Esophagus muscularis mucosa (tissue), 4 donors: ENCODE data around the gene MT1G. TPM values are rescaled to one million over a fixed set of nuclear protein-coding genes. Genes with fewer than 3 reads are reported as not detected.

Source experiments
- DNase-seq: peaks from one replicate; pipeline ENCODE4 v3.0.0-alpha.2; 2017; ENCODE audit errors: extremely low spot score
- H3K27ac ChIP-seq, 4 donors: fragments of 200-600 bp; sonication (generic); replicated peaks in 1 of 4; 1 replicate in 3 of 4; 2 replicates in 1 of 4; pipeline ENCODE4 v1.5.1; 2016 to 2019; ENCODE audit warnings: mild to moderate bottlenecking in 1 of 4
- H3K27me3 ChIP-seq, 4 donors: fragments of 200-600 bp; sonication (generic); one replicate each; pipeline versions ENCODE4 v1.5.1 to v1.6.0; 2016 to 2019
- H3K36me3 ChIP-seq, 4 donors: fragments of 200-600 bp; sonication (generic); one replicate each; pipeline ENCODE4 v1.5.1; 2016 to 2019
- H3K4me1 ChIP-seq, 4 donors: fragments of 200-600 bp; sonication (generic); one replicate each; pipeline ENCODE4 v1.5.1; 2016 to 2019
- H3K4me3 ChIP-seq, 4 donors: fragments of 200-600 bp; sonication (generic); 1 replicate in 2 of 4; 2 replicates in 2 of 4; pipeline ENCODE4 v1.5.1; 2016 to 2019; ENCODE audit warnings: mild to moderate bottlenecking in 4 of 4, moderate library complexity in 1 of 4
- H3K9me3 ChIP-seq, 4 donors: fragments of 200-600 bp; sonication (generic); 1 replicate in 3 of 4; 2 replicates in 1 of 4; pipeline ENCODE4 v1.5.1; 2016 to 2019
- CTCF ChIP-seq, 3 experiments: fragments of 200-600 bp in 2 of 3; fragments of 450-650 bp in 1 of 3; sonication (generic) in 2 of 3; IDR thresholded peaks; one replicate each; pipeline ENCODE4 v1.5.1; 2017 to 2019; ENCODE audit warnings: antibody characterized with exemption in 3 of 3, mild to moderate bottlenecking in 2 of 3, moderate library complexity in 1 of 3
- EP300 ChIP-seq: sonication (generic); formaldehyde crosslinking; IDR thresholded peaks from one replicate; pipeline ENCODE4 v1.6.1; 2017; ENCODE audit warnings: antibody characterized with exemption
- POLR2A ChIP-seq: fragments of 450-650 bp; IDR thresholded peaks from one replicate; pipeline ENCODE4 v1.6.1; 2017; ENCODE audit warnings: antibody characterized with exemption, moderate library complexity, mild to moderate bottlenecking, low read depth
- POLR2AphosphoS5 ChIP-seq, 2 donors: sonication (generic); formaldehyde crosslinking; IDR thresholded peaks; one replicate each; pipeline ENCODE4 v1.6.1; 2017; ENCODE audit warnings: antibody characterized with exemption in 2 of 2
- WGBS: methylation state at CpG from one replicate; pipeline ENCODE4 v1.1.5; 2018; 5-methylcytosine and 5-hydroxymethylcytosine counted together
- intact Hi-C: fragments of 100-400 bp; cut with DNase I; formaldehyde crosslinking; loops from one replicate; pipeline ENCODE4 v1.15.1; 2023
- total RNA-seq, 4 donors: library from RNA; depleted of rRNA; stranded (reverse); fragments of >200 nt; gene quantifications; one replicate each; pipeline versions ENCODE4 v1.1.0 to v1.2.1, GENCODE V29; 2016

The MT1G gene
- total RNA-seq, 4 donors from 2014 or later: 4.9 to 59.0 (median 19.0) TPM; not detected in 1

- no peak overlapping the region for H3K27ac ChIP-seq
- H3K36me3 ChIP-seq: no peaks in the 10 kb centered on the region
- H3K27me3 ChIP-seq: peaks cover 0 to 29% (median 3%) of the 10 kb centered on the region in 4 donors
- H3K4me1 ChIP-seq: peaks cover 13 to 58% (median 50%) of the 10 kb centered on the region in 4 donors
- no peaks in the 10 kb centered on the region for H3K9me3 ChIP-seq
- no peak for DNase-seq
- H3K4me3 ChIP-seq: no peak overlapping the region
- WGBS: 92% methylated on average over 3 of the region's 3 CpGs
- TF ChIP-seq POLR2AphosphoS5 (IDR thresholded peaks at IDR 0.05): no peak
- TF ChIP-seq CTCF (IDR thresholded peaks at IDR 0.05): no peak
- TF ChIP-seq POLR2A: no peak
- TF ChIP-seq EP300: no peak
- intact Hi-C loops: no loop called here
Observed at GRCh38 chr16:56630134-56630533, 37.7 kb downstream of the MT1G start.

- Histone ChIP-seq H3K9me3 (no peaks in the 10 kb centered on the region), H3K27me3 (peaks cover 0 to 23% (median 0%) of the 10 kb centered on the region in 4 donors), H3K4me1 (peaks cover 16 to 57% (median 48%) of the 10 kb centered on the region in 4 donors), H3K27ac (peak overlapping the region in 3 of 4 donors; percentile 8 to 38 (median 25)), H3K4me3 (no peak overlapping the region), H3K36me3 (no peaks in the 10 kb centered on the region)
- intact Hi-C loops: loop anchor here (10.0 kb wide), 1 partner anchor 205 kb away; the partner anchor contains the start of gene AMFR
- WGBS: 97% methylated on average over 3 of the region's 3 CpGs
- TF ChIP-seq POLR2A (no peak), CTCF (IDR thresholded peaks at IDR 0.05) (no peak), POLR2AphosphoS5 (IDR thresholded peaks at IDR 0.05) (no peak), EP300 (no peak)
- no peak for DNase-seq
Observed at GRCh38 chr16:56629531-56629930, 38.3 kb downstream of the MT1G start.

- Histone ChIP-seq H3K36me3 (no peaks in the 10 kb centered on the region), H3K9me3 (no peaks in the 10 kb centered on the region), H3K4me1 (peaks cover 16 to 57% (median 47%) of the 10 kb centered on the region in 4 donors), H3K4me3 (no peak overlapping the region), H3K27ac (peak overlapping the region in 3 of 4 donors; percentile 38 to 94 (median 92)), H3K27me3 (peaks cover 0 to 16% (median 0%) of the 10 kb centered on the region in 4 donors)
- no peak for TF ChIP-seq POLR2AphosphoS5 (IDR thresholded peaks at IDR 0.05)
- no peak for TF ChIP-seq EP300
- no peak for TF ChIP-seq POLR2A
- no peak for TF ChIP-seq CTCF (IDR thresholded peaks at IDR 0.05)
- WGBS: 78% methylated on average over 9 of the region's 9 CpGs
- intact Hi-C loops: loop anchor here (10.0 kb wide), 1 partner anchor 204 kb away; the partner anchor contains the start of gene AMFR
- no peak for DNase-seq
Observed at GRCh38 chr16:56628486-56629350, 39.1 kb downstream of the MT1G start.

- Histone ChIP-seq H3K9me3 (no peaks in the 10 kb centered on the region), H3K27ac (peak overlapping the region; percentile 88 to 94 (median 92)), H3K36me3 (no peaks in the 10 kb centered on the region), H3K4me1 (peaks cover 20 to 41% (median 31%) of the 10 kb centered on the region in 4 donors), H3K27me3 (no peaks in the 10 kb centered on the region), H3K4me3 (peak overlapping the region; percentile 61 to 78 (median 72))
- 57% methylated on average over 6 of the region's 7 CpGs for WGBS
- TF ChIP-seq CTCF (IDR thresholded peaks at IDR 0.05) (no peak), EP300 (no peak), POLR2AphosphoS5 (IDR thresholded peaks at IDR 0.05) (no peak), POLR2A (no peak)
- DNase-seq: no peak
- intact Hi-C loops: loop anchor here (10.0 kb wide), 1 partner anchor 202 kb away; the partner anchor contains the start of gene AMFR
Observed at GRCh38 chr16:56626685-56627084, 41.2 kb downstream of the MT1G start.
